ENCODE data around the gene WDR1.

WDR1 gene

DNA sequence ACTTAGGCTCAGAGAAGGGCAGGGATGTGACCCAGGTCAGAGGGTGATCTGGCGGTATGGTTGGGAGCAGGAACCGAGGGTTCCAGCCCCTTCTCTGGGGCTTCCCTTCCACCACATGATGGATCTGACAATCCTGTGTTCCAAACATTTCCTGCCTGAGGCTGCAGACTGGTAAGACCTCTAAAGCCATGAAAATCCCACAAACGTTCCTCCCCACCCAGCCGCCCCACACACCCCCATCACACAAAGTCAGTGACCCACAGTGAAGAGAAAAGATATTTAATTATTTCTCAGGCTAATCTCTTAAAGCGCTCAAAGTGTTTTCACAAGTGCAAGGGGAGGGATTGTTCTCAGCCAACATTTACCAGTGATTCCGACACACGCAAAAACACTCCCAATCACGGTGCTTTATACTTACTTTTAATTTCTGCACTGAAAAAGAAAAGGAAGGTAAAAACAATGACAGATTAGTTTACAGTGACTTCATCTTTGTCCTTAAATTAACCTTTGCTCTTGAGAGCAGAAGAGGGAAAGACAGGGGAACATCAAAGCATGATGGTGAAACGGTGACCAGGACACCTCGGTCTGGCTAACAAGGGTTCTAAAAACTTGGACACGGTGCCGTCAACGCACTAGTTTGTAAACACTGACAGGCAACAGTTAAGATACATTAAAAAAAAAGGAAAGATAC, 42.4 kb downstream of the WDR1 start:
- no peaks in the 10 kb centered on the region for H3K27me3 ChIP-seq (ENCODE audit: insufficient read depth, low read length)
- no peak overlapping the region for H3K9ac ChIP-seq (ENCODE audit: low read length)
- no peaks in the 10 kb centered on the region for H3K4me1 ChIP-seq (ENCODE audit: insufficient read depth, low read length, severe bottlenecking)
- H3K27ac ChIP-seq (ENCODE audit: low read depth, low read length, poor library complexity, severe bottlenecking), result no peak overlapping the region
- H4K20me1 ChIP-seq (ENCODE audit: insufficient read depth, low read length), result no peaks in the 10 kb centered on the region
- no peaks in the 10 kb centered on the region for H3K9me3 ChIP-seq (ENCODE audit: low read length)
- H3K4me2 ChIP-seq (ENCODE audit: low read length), result no peak overlapping the region
- H2AFZ ChIP-seq (ENCODE audit: low read length), result no peak overlapping the region
- no peak overlapping the region for H3K4me3 ChIP-seq (ENCODE audit: low read depth, low read length, poor library complexity, severe bottlenecking)
- no peaks in the 10 kb centered on the region for H3K9me2 ChIP-seq (ENCODE audit: low read depth, low read length)
- no peaks in the 10 kb centered on the region for H3F3A ChIP-seq (ENCODE audit: insufficient read depth, low read length)
- H3K79me2 ChIP-seq (ENCODE audit: insufficient read depth, low read length), result no peaks in the 10 kb centered on the region
- peaks cover 42% of the 10 kb centered on the region for H3K36me3 ChIP-seq (ENCODE audit: insufficient read depth, low read length)
- TF ChIP-seq EZH2 (IDR thresholded peaks at IDR 0.05; ENCODE audit: borderline replicate concordance, low read length) (no peak), CTCF (IDR thresholded peaks at IDR 0.05; ENCODE audit: low read length) (no peak)

DNA sequence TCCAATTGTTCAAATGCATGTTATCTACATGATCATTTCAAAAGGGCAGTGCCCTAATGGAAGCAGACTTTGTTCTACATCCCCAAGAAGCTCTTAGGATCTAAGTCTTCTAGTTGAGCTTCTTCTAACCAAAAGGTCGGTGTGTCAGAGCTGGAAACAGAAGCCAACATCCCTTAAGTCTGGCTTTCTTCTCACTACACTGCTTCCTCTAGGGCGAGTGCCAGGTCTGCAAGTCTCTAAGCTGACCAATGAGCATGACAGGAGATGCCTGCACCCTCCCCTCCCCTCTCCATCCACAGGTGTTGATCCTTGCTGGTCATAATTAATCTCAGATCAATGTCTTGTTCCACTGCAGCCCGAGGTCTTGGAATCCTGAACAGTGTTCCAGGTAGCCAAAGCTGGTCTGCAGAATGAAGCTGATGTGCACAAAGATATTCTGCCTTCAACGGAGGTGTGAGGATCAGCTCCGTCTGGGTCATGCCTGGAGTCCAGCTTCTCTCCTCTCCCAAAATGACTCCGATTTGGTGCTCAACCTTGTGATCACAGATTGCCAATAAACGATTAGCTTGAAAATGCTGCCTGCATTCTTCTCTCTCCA, 44.1 kb downstream of the WDR1 start:
- H3K27me3 ChIP-seq (ENCODE audit: insufficient read depth, low read length), result no peaks in the 10 kb centered on the region
- TF ChIP-seq CTCF (IDR thresholded peaks at IDR 0.05; ENCODE audit: low read length) (no peak), EZH2 (IDR thresholded peaks at IDR 0.05; ENCODE audit: borderline replicate concordance, low read length) (no peak)
- no peak overlapping the region for H3K4me2 ChIP-seq (ENCODE audit: low read length)
- H3K9ac ChIP-seq (ENCODE audit: low read length), result no peak overlapping the region
- H3K36me3 ChIP-seq (ENCODE audit: insufficient read depth, low read length), result peaks cover 30% of the 10 kb centered on the region
- no peaks in the 10 kb centered on the region for H3F3A ChIP-seq (ENCODE audit: insufficient read depth, low read length)
- H3K9me3 ChIP-seq (ENCODE audit: low read length), result no peaks in the 10 kb centered on the region
- H3K9me2 ChIP-seq (ENCODE audit: low read depth, low read length), result no peaks in the 10 kb centered on the region
- no peaks in the 10 kb centered on the region for H3K79me2 ChIP-seq (ENCODE audit: insufficient read depth, low read length)
- H2AFZ ChIP-seq (ENCODE audit: low read length), result no peak overlapping the region
- no peak overlapping the region for H3K4me3 ChIP-seq (ENCODE audit: low read depth, low read length, poor library complexity, severe bottlenecking)
- no peaks in the 10 kb centered on the region for H4K20me1 ChIP-seq (ENCODE audit: insufficient read depth, low read length)
- no peak overlapping the region for H3K27ac ChIP-seq (ENCODE audit: low read depth, low read length, poor library complexity, severe bottlenecking)
- no peaks in the 10 kb centered on the region for H3K4me1 ChIP-seq (ENCODE audit: insufficient read depth, low read length, severe bottlenecking)

DNA sequence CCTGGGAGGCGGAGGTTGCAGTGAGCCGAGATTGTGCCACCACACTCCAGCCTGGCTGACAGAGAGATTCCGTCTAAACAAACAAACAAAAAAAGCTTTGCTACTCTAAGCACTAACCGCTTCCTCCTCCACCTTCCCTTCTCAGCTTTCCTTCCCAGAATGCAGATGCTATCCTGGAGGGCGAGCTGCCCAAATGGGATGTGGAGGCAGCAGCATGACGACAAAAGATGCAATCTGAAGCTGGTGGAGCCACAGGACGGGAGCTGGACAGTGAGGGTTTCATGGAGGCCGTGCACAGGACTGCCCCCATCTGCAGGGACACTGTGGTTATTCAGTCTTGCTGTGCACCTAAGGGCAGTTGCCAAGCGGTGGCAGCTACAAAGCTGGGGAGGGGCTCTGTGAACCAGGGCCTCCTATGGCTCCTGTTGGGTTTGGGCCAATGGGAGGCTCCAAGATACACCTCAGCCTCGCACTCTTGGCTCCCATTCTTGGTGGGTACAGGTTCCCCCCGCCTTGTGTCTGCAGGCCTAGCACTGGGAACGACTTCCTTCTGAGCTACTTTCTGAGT, 47.4 kb downstream of the WDR1 start:
- H3K27me3 ChIP-seq (ENCODE audit: insufficient read depth, low read length), result no peaks in the 10 kb centered on the region
- H3K9me3 ChIP-seq (ENCODE audit: low read length), result no peaks in the 10 kb centered on the region
- H3K4me2 ChIP-seq (ENCODE audit: low read length), result no peak overlapping the region
- no peak overlapping the region for H3K27ac ChIP-seq (ENCODE audit: low read depth, low read length, poor library complexity, severe bottlenecking)
- no peaks in the 10 kb centered on the region for H4K20me1 ChIP-seq (ENCODE audit: insufficient read depth, low read length)
- H3K9ac ChIP-seq (ENCODE audit: low read length), result no peak overlapping the region
- TF ChIP-seq CTCF (IDR thresholded peaks at IDR 0.05; ENCODE audit: low read length) (no peak), EZH2 (IDR thresholded peaks at IDR 0.05; ENCODE audit: borderline replicate concordance, low read length) (no peak)
- no peak overlapping the region for H3K4me3 ChIP-seq (ENCODE audit: low read depth, low read length, poor library complexity, severe bottlenecking)
- H3K9me2 ChIP-seq (ENCODE audit: low read depth, low read length), result no peaks in the 10 kb centered on the region
- H3F3A ChIP-seq (ENCODE audit: insufficient read depth, low read length), result no peaks in the 10 kb centered on the region
- H3K36me3 ChIP-seq (ENCODE audit: insufficient read depth, low read length), result peaks cover 13% of the 10 kb centered on the region
- no peak overlapping the region for H2AFZ ChIP-seq (ENCODE audit: low read length)
- H3K4me1 ChIP-seq (ENCODE audit: insufficient read depth, low read length, severe bottlenecking), result no peaks in the 10 kb centered on the region
- no peaks in the 10 kb centered on the region for H3K79me2 ChIP-seq (ENCODE audit: insufficient read depth, low read length)

Data from OCI-LY1 (cell line).